ENCODE measurements around the gene NBL1. TPM values are rescaled to one million over a fixed set of nuclear protein-coding genes. Genes with fewer than 3 reads are reported as not detected.

NBL1 gene, protein sequence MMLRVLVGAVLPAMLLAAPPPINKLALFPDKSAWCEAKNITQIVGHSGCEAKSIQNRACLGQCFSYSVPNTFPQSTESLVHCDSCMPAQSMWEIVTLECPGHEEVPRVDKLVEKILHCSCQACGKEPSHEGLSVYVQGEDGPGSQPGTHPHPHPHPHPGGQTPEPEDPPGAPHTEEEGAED
- 100 to 1,000 TPM in 3 of 4 donors, 10 to 100 TPM in 1; 60.6 to 503 (median 474) TPM for polyA plus RNA-seq
- long read RNA-seq, donor 1 = 0 reads
- long read RNA-seq, donor 2, partial matches to known transcripts = 0 of 5 reads
- long read RNA-seq, donor 2, other reads (novel, unspliced or antisense) = 0 of 5 reads
- long read RNA-seq, donor 3, transcript NBL1-202 (4 exons, 2,172 nt) = major isoform, 7 of 7 reads
- long read RNA-seq, donor 3, partial matches to known transcripts = 0 of 7 reads
- long read RNA-seq, donor 3, other reads (novel, unspliced or antisense) = 0 of 7 reads
- long read RNA-seq, donor 4 = 0 reads
- long read RNA-seq, donor 5, transcript NBL1-202 (4 exons, 2,172 nt) = major isoform, 6 of 6 reads
- long read RNA-seq, donor 5, partial matches to known transcripts = 0 of 6 reads
- long read RNA-seq, donor 5, other reads (novel, unspliced or antisense) = 0 of 6 reads
- long read RNA-seq, donor 6, partial matches to known transcripts = 0 of 3 reads
- long read RNA-seq, donor 6, other reads (novel, unspliced or antisense) = 0 of 3 reads
- long read RNA-seq, donor 7 = 0 reads
- long read RNA-seq, donor 8, partial matches to known transcripts = 0 of 3 reads
- long read RNA-seq, donor 8, other reads (novel, unspliced or antisense) = 0 of 3 reads
- long read RNA-seq, donor 9, partial matches to known transcripts = 0 of 3 reads
- long read RNA-seq, donor 9, other reads (novel, unspliced or antisense) = 0 of 3 reads
- long read RNA-seq, donor 10, transcript NBL1-202 (4 exons, 2,172 nt) = major isoform, 9 of 9 reads
- long read RNA-seq, donor 10, partial matches to known transcripts = 0 of 9 reads
- long read RNA-seq, donor 10, other reads (novel, unspliced or antisense) = 0 of 9 reads

GRCh38 chr1:19643602-19644394 lies at the start of gene NBL1:
NBL1 (plus strand) TSS chr1:19644311; CDS start chr1:19655031, 10,720 bp downstream.
- peak within 1 kb of the TSS; percentile 55 to 99 (median 97) for H3K27ac ChIP-seq (ENCODE audit: low read depth in 1 of 3, low read length in 2 of 3)
- H3K4me3 ChIP-seq (ENCODE audit: low read depth in 1 of 3, low read length in 3 of 3) = peak within 1 kb of the TSS; percentile 55 to 80 (median 80)
- peaks cover 0 to 24% (median 7%) of the 10 kb centered on the region in 3 donors for H3K4me1 ChIP-seq (ENCODE audit: control insufficient read depth in 3 of 3, insufficient read depth in 2 of 3, low read depth in 1 of 3, low read length in 2 of 3)
- no peaks in the 10 kb centered on the region for H3K9me3 ChIP-seq (ENCODE audit: control insufficient read depth in 2 of 2, insufficient read depth in 1 of 2, low read depth in 1 of 2, low read length in 1 of 2)
- FAIRE-seq (no peak), DNase-seq (peak; percentile 83)
- peaks cover 0 to 3% (median 0%) of the 10 kb centered on the region in 3 donors for H3K36me3 ChIP-seq (ENCODE audit: control insufficient read depth in 3 of 3, insufficient read depth in 2 of 3, low read depth in 1 of 3, low read length in 3 of 3)
- WGBS, 3 donors = 1 to 2% (median 2%) methylated on average over 52 to 90 of the region's 90 CpGs
- H3K27me3 ChIP-seq (ENCODE audit: control insufficient read depth in 3 of 3, insufficient read depth in 3 of 3, low read length in 3 of 3) = peaks cover 0 to 12% (median 0%) of the 10 kb centered on the region in 3 donors

- FAIRE-seq (no peak), DNase-seq (peak in 1 of 2 donors; percentile 90)
- 1 to 5% (median 4%) methylated on average over 11 of the region's 11 CpGs for WGBS, 3 donors
- H3K27me3 ChIP-seq (ENCODE audit: control insufficient read depth in 3 of 3, insufficient read depth in 3 of 3, low read length in 3 of 3) = no peaks in the 10 kb centered on the region
- H3K9me3 ChIP-seq (ENCODE audit: control insufficient read depth in 2 of 2, insufficient read depth in 1 of 2, low read depth in 1 of 2, low read length in 1 of 2) = no peaks in the 10 kb centered on the region
- peak overlapping the region; percentile 13 to 83 (median 68) for H3K4me3 ChIP-seq (ENCODE audit: low read depth in 1 of 3, low read length in 3 of 3)
- H3K4me1 ChIP-seq (ENCODE audit: control insufficient read depth in 3 of 3, insufficient read depth in 2 of 3, low read depth in 1 of 3, low read length in 2 of 3) = peaks cover 17 to 28% (median 18%) of the 10 kb centered on the region in 3 donors
- peak overlapping the region; percentile 88 to 99 (median 99) for H3K27ac ChIP-seq (ENCODE audit: low read depth in 1 of 3, low read length in 2 of 3)
- peaks cover 0 to 8% (median 0%) of the 10 kb centered on the region in 3 donors for H3K36me3 ChIP-seq (ENCODE audit: control insufficient read depth in 3 of 3, insufficient read depth in 2 of 3, low read depth in 1 of 3, low read length in 3 of 3)
Measured at GRCh38 chr1:19596065-19596713, 47.9 kb upstream of the NBL1 start.

GRCh38 chr1:19596714-19597495 lies 47.2 kb upstream of the NBL1 start:
- WGBS, 3 donors = 0 to 1% (median 0%) methylated on average over 58 to 65 of the region's 65 CpGs
- FAIRE-seq (no peak), DNase-seq (peak; percentile 99)
- Histone ChIP-seq H3K27ac (ENCODE audit: low read depth in 1 of 3, low read length in 2 of 3) (peak overlapping the region; percentile 88 to 99 (median 99)), H3K4me3 (ENCODE audit: low read depth in 1 of 3, low read length in 3 of 3) (peak overlapping the region; percentile 68 to 95 (median 83)), H3K36me3 (ENCODE audit: control insufficient read depth in 3 of 3, insufficient read depth in 2 of 3, low read depth in 1 of 3, low read length in 3 of 3) (peaks cover 0 to 11% (median 0%) of the 10 kb centered on the region in 3 donors), H3K27me3 (ENCODE audit: control insufficient read depth in 3 of 3, insufficient read depth in 3 of 3, low read length in 3 of 3) (no peaks in the 10 kb centered on the region), H3K9me3 (ENCODE audit: control insufficient read depth in 2 of 2, insufficient read depth in 1 of 2, low read depth in 1 of 2, low read length in 1 of 2) (no peaks in the 10 kb centered on the region), H3K4me1 (ENCODE audit: control insufficient read depth in 3 of 3, insufficient read depth in 2 of 3, low read depth in 1 of 3, low read length in 2 of 3) (peaks cover 17 to 22% (median 18%) of the 10 kb centered on the region in 3 donors)

DNA sequence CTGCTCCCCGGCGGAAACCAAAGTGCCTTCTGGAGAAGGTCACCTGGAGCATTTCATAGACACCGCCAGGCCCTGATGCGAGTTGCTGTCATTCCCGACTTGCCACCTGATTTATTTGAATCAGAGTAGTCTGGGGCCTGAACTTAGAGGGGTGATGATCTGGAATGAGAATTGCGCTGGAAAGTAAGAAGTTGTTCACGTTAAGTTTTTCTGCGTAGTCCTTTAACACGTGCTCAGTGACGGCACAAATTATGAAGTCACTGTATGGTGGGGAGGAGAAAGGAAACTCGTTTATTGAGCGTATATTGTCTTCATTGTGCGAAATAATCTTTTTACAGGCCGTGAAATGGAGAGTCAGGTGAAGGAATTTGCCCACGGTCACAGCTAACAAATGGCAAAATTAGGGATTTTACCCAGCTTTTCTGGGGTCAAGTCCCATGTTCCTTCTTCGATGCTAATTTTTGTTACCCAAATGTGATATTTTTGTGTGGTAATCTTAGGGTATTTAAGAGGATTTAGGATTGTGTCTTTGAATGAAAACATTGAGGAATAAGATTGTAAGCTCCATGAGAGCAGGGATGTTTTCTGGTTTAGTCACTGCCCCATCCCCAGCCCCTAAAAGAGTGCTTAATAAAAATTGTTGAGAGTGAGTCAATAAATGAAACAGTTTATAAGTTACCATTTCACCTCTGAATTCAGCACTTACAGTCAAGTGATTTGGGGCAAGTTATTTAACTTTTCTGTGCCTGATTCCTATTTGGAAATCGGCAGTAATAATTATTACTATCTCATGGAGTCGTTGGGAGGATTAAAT lies 46.4 kb upstream of the NBL1 start:
- FAIRE-seq (no peak), DNase-seq (peak; percentile 66 to 80)
- Histone ChIP-seq H3K4me1 (ENCODE audit: control insufficient read depth in 3 of 3, insufficient read depth in 2 of 3, low read depth in 1 of 3, low read length in 2 of 3) (peaks cover 14 to 18% (median 14%) of the 10 kb centered on the region in 3 donors), H3K36me3 (ENCODE audit: control insufficient read depth in 3 of 3, insufficient read depth in 2 of 3, low read depth in 1 of 3, low read length in 3 of 3) (peaks cover 0 to 12% (median 0%) of the 10 kb centered on the region in 3 donors), H3K27ac (ENCODE audit: low read depth in 1 of 3, low read length in 2 of 3) (peak overlapping the region; percentile 88 to 99 (median 99)), H3K27me3 (ENCODE audit: control insufficient read depth in 3 of 3, insufficient read depth in 3 of 3, low read length in 3 of 3) (no peaks in the 10 kb centered on the region), H3K9me3 (ENCODE audit: control insufficient read depth in 2 of 2, insufficient read depth in 1 of 2, low read depth in 1 of 2, low read length in 1 of 2) (no peaks in the 10 kb centered on the region), H3K4me3 (ENCODE audit: low read depth in 1 of 3, low read length in 3 of 3) (peak overlapping the region; percentile 68 to 95 (median 83))
- 4 to 11% (median 6%) methylated on average over 18 of the region's 18 CpGs for WGBS, 3 donors

DNA sequence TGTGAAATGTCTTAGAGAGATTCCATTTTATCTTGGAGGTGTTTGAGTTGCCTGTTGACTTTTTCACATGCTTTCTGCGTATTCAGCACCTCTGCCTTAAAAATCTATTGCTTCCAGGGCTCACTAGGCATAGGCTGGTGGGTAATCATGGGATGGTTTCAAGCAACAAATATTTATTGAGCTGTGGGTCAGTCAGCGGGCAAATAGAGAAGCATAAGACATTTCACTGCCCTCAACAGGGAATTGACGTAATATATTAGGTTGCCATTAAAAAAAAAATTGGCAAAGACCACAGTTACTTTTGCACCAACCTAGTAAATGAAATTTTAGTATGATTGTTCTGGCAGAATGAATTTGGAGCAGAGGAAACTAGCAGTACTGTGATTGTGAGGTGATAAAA lies 44.3 kb upstream of the NBL1 start:
- peaks cover 0 to 21% (median 0%) of the 10 kb centered on the region in 3 donors for H3K36me3 ChIP-seq (ENCODE audit: control insufficient read depth in 3 of 3, insufficient read depth in 2 of 3, low read depth in 1 of 3, low read length in 3 of 3)
- H3K4me3 ChIP-seq (ENCODE audit: low read depth in 1 of 3, low read length in 3 of 3) = no peak overlapping the region
- WGBS, 3 donors = 90 to 96% (median 94%) methylated on average over 3 of the region's 3 CpGs
- H3K4me1 ChIP-seq (ENCODE audit: control insufficient read depth in 3 of 3, insufficient read depth in 2 of 3, low read depth in 1 of 3, low read length in 2 of 3) = peaks cover 9 to 30% (median 15%) of the 10 kb centered on the region in 3 donors
- no peak overlapping the region for H3K27ac ChIP-seq (ENCODE audit: low read depth in 1 of 3, low read length in 2 of 3)
- FAIRE-seq (no peak), DNase-seq (no peak)
- no peaks in the 10 kb centered on the region for H3K27me3 ChIP-seq (ENCODE audit: control insufficient read depth in 3 of 3, insufficient read depth in 3 of 3, low read length in 3 of 3)
- no peaks in the 10 kb centered on the region for H3K9me3 ChIP-seq (ENCODE audit: control insufficient read depth in 2 of 2, insufficient read depth in 1 of 2, low read depth in 1 of 2, low read length in 1 of 2)

DNA sequence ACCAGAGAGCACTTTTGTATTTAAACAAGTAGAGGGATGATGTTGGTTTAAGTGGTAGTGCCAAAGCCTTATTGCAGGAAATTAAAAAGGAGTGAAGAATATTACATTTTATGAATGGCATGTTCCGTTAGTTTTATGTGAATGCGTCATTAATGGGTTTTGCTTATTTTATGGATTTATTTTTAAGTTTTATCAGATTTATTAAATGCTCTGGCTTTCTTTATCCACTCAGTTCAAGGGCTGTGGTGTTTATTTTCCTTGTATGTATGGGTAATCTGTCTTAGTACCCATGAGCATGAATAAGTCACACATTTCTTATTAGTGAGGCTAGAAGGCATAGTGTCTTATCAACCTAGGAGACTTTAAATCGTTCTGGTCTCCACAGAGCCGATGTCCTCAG lies 41.6 kb upstream of the NBL1 start:
- H3K27me3 ChIP-seq (ENCODE audit: control insufficient read depth in 3 of 3, insufficient read depth in 3 of 3, low read length in 3 of 3) = no peaks in the 10 kb centered on the region
- 65 to 81% (median 75%) methylated on average over 4 of the region's 4 CpGs for WGBS, 3 donors
- H3K36me3 ChIP-seq (ENCODE audit: control insufficient read depth in 3 of 3, insufficient read depth in 2 of 3, low read depth in 1 of 3, low read length in 3 of 3) = peaks cover 0 to 21% (median 0%) of the 10 kb centered on the region in 3 donors
- H3K4me1 ChIP-seq (ENCODE audit: control insufficient read depth in 3 of 3, insufficient read depth in 2 of 3, low read depth in 1 of 3, low read length in 2 of 3) = peaks cover 3 to 37% (median 13%) of the 10 kb centered on the region in 3 donors
- no peak for DNase-seq
- no peak overlapping the region for H3K4me3 ChIP-seq (ENCODE audit: low read depth in 1 of 3, low read length in 3 of 3)
- no peaks in the 10 kb centered on the region for H3K9me3 ChIP-seq (ENCODE audit: control insufficient read depth in 2 of 2, insufficient read depth in 1 of 2, low read depth in 1 of 2, low read length in 1 of 2)
- no peak overlapping the region for H3K27ac ChIP-seq (ENCODE audit: low read depth in 1 of 3, low read length in 2 of 3)
- FAIRE-seq = no peak

All from small intestine (tissue), 16 donors.